HEK293T (cell line): ENCODE data around the gene TIA1.
"Not testable (repeated sequence)": the region's sequence is repeated elsewhere in the genome, so short reads cannot be mapped to it uniquely, and the experiment has no call there.

Experiments
- CTCF ChIA-PET: fragments of 350-600 bp; formaldehyde crosslinking; extraction: SDS; loops from one replicate; lab custom pipeline; 2021; ENCODE audit warnings: antibody characterized with exemption, inconsistent platforms; lab: Yijun Ruan, JAX
- POLR2A ChIA-PET: fragments of 350-600 bp; formaldehyde crosslinking; extraction: SDS; loops from one replicate; lab custom pipeline; 2020; ENCODE audit warnings: antibody characterized with exemption, inconsistent platforms; lab: Yijun Ruan, JAX
- DNase-seq: peaks from one replicate; pipeline ENCODE4 v3.0.0; 2012; ENCODE audit warnings: mixed read lengths; ENCODE audit errors: extremely low spot score
- ARNT ChIP-seq: fragments of 450-650 bp; IDR thresholded peaks from 2 replicates; pipeline ENCODE4 v1.6.1; 2017; ENCODE audit warnings: mild to moderate bottlenecking
- BHLHE40 ChIP-seq: fragments of 450-650 bp; IDR thresholded peaks from 2 replicates; pipeline ENCODE4 v1.6.1; 2016; ENCODE audit warnings: mild to moderate bottlenecking, moderate library complexity, borderline replicate concordance
- CTBP1 ChIP-seq: fragments of 450-650 bp; IDR thresholded peaks from 2 replicates; pipeline ENCODE4 v1.6.1; 2016; ENCODE audit warnings: borderline replicate concordance
- ELF4 ChIP-seq: fragments of 450-650 bp; IDR thresholded peaks from 2 replicates; pipeline ENCODE4 v1.6.1; 2017; ENCODE audit warnings: antibody characterized with exemption
- FOXA1 ChIP-seq: fragments of 450-650 bp; IDR thresholded peaks from 2 replicates; pipeline ENCODE4 v1.6.1; 2016; ENCODE audit warnings: mild to moderate bottlenecking
- FOXK2 ChIP-seq: fragments of 450-650 bp; IDR thresholded peaks from 2 replicates; pipeline ENCODE4 v1.6.1; 2016; ENCODE audit warnings: mild to moderate bottlenecking
- FOXM1 ChIP-seq: fragments of 450-650 bp; IDR thresholded peaks from 2 replicates; pipeline ENCODE4 v1.6.1; 2017; ENCODE audit warnings: mild to moderate bottlenecking, borderline replicate concordance
- HDGF ChIP-seq: fragments of 450-650 bp; IDR thresholded peaks from 2 replicates; pipeline ENCODE4 v1.6.1; 2017; ENCODE audit warnings: antibody characterized with exemption, borderline replicate concordance
- L3MBTL2 ChIP-seq: fragments of 450-650 bp; conservative IDR thresholded peaks from 2 replicates; pipeline ENCODE4 v1.6.1; 2016; ENCODE audit warnings: mild to moderate bottlenecking
- LEF1 ChIP-seq: fragments of 450-650 bp; IDR thresholded peaks from 2 replicates; pipeline ENCODE4 v1.6.1; 2017; ENCODE audit warnings: mild to moderate bottlenecking, borderline replicate concordance
- NFRKB ChIP-seq: fragments of 450-650 bp; IDR thresholded peaks from 2 replicates; pipeline ENCODE4 v1.6.1; 2016; ENCODE audit warnings: mild to moderate bottlenecking, moderate library complexity
- SP1 ChIP-seq: fragments of 450-650 bp; IDR thresholded peaks from 2 replicates; pipeline ENCODE4 v1.6.1; 2017
- SUZ12 ChIP-seq: fragments of 450-650 bp; IDR thresholded peaks from 2 replicates; pipeline ENCODE4 v1.6.1; 2016; ENCODE audit warnings: mild to moderate bottlenecking
- TARDBP ChIP-seq: fragments of 450-650 bp; IDR thresholded peaks from 2 replicates; pipeline ENCODE4 v1.6.1; 2016
- ZNF384 ChIP-seq: fragments of 450-650 bp; IDR thresholded peaks from 2 replicates; pipeline ENCODE4 v1.6.1; 2016
- TF ChIP-seq, protein P1 (sequence below): fragments of 450-650 bp; IDR thresholded peaks from 2 replicates; pipeline ENCODE4 v1.6.1; 2016

The TIA1 gene

DNA sequence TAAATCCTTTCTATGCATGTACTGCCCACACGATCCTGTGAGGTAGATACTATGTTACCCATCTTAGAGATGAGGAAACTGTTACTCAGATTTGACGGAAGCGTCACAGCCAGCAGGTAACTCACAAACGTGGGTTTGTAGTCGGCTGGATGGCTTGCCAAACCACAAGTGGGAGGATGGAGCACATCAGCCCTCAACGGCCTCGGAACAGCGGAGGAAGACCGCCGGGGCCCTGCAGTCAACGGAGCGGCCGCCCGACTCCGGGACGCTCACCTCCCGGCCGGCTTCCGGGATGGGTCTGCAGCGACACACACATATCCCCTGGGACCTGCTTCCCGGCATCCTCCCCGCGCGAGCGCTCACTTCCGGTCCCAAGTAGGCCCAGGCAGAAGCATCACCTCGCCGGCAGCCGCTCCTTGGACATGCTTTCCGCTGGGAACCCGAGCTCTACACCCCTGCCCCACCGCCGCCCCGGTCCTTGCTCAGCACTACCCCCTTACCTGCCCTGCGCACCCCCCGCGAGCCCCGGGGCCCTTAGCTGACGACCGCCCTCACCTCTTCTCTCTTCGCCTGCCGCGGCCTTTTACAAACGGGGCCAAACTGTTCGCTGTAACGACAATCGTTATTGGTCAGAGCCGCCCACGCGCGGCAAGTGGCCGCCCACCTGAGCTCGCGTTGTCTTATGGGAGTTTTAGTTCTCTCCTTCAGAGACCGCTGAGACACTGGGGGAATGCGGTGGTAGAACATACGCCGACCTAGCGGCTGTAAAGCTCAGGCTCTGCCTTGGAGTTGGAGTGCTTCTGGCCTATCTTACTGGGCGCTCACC lies 57.8 kb downstream of the TIA1 start, which contains the start of gene C2orf42:
Gene C2orf42 (minus strand): TSS at position 602 of the 826 bp plus-strand sequence. CDS start 9,034 bp downstream, outside the sequence.
- peak; percentile 84; the same call in 1 of the 2 replicates for TF ChIP-seq TARDBP
- TF ChIP-seq L3MBTL2: peak; percentile 84
- no peak for TF ChIP-seq FOXA1
- peak; percentile 95 for TF ChIP-seq ELF4
- TF ChIP-seq FOXK2: no peak
- TF ChIP-seq NFRKB: no peak
- TF ChIP-seq CTBP1: peak; percentile 81; the same call in 1 of the 2 replicates
- POLR2A ChIA-PET: interaction anchor here (0.6 to 2.3 kb wide), 32 partner anchors 9 to 297 kb away, joined by 3 to 20 read pairs (median 4); partner anchors contain the start of genes FAM136A, MXD1, PCYOX1 and SNRNP27
- DNase-seq: peak; percentile 94
- CTCF ChIA-PET: no interaction called here

DNA sequence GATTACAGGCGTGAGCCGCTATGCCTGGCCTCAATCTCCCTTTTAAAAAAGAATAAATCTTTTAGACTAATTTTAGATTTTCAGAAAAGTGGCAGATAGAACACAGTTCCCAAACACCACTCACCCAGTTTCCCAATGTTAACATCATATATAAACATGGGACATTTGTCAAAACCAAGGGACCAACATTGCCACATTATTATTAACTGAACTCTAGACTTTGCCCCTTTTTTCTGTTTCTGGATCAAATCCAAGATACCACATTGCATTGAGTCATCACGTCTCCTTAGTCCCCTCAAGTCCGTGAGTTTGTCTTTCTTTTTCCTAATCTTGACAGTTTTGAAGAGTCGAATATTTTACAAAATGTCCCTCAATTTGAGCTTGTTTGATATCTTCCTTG lies 60.0 kb downstream of the TIA1 start:
- no peak for TF ChIP-seq NFRKB
- no peak for TF ChIP-seq ELF4
- TF ChIP-seq CTBP1: no peak
- TF ChIP-seq FOXK2: no peak
- no peak for TF ChIP-seq HDGF
- no peak for TF ChIP-seq L3MBTL2
- DNase-seq: no peak
- ChIA-PET CTCF (no interaction called here), POLR2A (no interaction called here)

DNA sequence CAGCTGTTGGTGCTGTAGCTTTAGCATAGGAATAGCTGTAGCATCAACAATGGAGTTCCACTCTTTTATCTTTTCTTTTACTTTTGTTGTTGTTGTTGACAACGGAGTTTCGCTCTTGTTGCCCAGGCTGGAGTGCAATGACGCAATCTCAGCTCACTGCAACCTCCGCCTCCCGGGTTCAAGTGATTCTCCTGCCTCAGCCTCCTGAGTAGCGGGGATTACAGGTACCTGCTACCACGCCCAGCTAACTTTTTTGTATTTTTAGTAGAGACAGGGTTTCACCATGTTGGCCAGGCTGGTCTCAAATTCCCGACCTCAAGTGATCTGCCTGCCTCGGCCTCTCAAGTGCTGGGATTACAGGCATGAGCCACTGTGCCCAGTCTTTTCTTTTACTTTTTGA lies 61.3 kb downstream of the TIA1 start:
- DNase-seq, POLR2A ChIA-PET: not testable (repeated sequence)
- CTCF ChIA-PET: interaction anchor here (0.7 kb wide), 1 partner anchor 264 kb away, joined by 3 read pairs; no protein-coding TSS in a partner anchor

DNA sequence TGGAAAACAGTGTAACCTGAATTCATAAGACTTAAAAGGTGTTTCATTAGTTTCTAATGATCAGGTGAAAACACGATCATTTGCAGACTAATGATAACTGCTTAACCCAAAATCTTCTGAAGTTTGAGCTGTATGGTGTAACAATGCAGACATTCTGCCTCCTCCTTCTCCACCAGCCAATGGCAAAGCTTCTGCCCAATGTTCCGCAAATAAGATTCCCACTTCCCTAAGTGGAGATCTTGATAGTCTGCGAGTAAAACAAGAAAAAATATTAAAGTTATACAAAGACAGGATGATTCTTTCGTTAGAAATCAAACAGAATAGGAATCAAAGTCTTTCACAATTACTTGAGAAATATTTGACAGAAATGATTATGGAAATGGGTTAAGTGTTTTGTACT lies 65.7 kb downstream of the TIA1 start:
- POLR2A ChIA-PET: interaction anchor here (2.3 kb wide), 1 partner anchor 8 kb away, joined by 11 read pairs; the partner anchor contains the start of gene C2orf42
- no peak for TF ChIP-seq ZNF384
- no peak for TF ChIP-seq CTBP1
- no peak for TF ChIP-seq TARDBP
- TF ChIP-seq HDGF: no peak
- TF ChIP-seq FOXA1: no peak
- DNase-seq: no peak
- CTCF ChIA-PET: no interaction called here

DNA sequence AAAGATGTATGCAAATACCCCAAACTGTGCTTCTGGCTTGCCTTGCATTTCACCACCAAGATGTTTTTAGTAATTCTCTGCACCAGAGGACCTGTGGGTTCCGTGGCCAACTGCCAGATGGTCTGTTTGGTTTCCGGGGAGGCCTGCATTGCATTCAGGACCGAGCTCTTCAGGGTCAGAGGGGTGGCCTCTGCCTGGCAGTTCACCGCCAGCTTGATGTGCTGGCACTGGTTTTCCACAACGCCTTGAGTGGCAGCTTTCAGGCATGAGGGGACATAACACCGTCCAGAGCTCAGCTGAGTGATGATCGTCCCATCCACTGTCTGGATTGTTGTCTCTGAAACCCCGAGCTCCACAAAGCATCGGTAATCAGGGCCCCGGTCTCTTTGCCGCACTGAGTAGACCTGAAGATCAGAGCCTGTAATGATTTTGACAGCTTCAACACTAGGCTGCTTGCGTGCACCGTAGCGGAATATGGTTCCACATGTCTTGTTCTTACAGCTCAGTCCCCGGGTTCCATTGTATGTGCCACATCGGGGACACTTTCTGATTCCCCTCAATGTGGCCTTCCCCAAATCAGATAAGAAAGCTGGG lies 67.0 kb downstream of the TIA1 start:
- no peak for DNase-seq
- TF ChIP-seq ARNT (no peak), SP1 (no peak), ZNF384 (no peak), ELF4 (no peak), LEF1 (no peak), HDGF (no peak), FOXM1 (no peak), TARDBP (no peak), FOXA1 (no peak), CTBP1 (no peak), L3MBTL2 (no peak), BHLHE40 (no peak), FOXK2 (no peak), NFRKB (no peak), SUZ12 (no peak)
- TF ChIP-seq, protein P1, sequence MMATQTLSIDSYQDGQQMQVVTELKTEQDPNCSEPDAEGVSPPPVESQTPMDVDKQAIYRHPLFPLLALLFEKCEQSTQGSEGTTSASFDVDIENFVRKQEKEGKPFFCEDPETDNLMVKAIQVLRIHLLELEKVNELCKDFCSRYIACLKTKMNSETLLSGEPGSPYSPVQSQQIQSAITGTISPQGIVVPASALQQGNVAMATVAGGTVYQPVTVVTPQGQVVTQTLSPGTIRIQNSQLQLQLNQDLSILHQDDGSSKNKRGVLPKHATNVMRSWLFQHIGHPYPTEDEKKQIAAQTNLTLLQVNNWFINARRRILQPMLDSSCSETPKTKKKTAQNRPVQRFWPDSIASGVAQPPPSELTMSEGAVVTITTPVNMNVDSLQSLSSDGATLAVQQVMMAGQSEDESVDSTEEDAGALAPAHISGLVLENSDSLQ: no peak
- POLR2A ChIA-PET: interaction anchor here (2.3 kb wide), 1 partner anchor 10 kb away, joined by 11 read pairs; the partner anchor contains the start of gene C2orf42
- CTCF ChIA-PET: no interaction called here

DNA sequence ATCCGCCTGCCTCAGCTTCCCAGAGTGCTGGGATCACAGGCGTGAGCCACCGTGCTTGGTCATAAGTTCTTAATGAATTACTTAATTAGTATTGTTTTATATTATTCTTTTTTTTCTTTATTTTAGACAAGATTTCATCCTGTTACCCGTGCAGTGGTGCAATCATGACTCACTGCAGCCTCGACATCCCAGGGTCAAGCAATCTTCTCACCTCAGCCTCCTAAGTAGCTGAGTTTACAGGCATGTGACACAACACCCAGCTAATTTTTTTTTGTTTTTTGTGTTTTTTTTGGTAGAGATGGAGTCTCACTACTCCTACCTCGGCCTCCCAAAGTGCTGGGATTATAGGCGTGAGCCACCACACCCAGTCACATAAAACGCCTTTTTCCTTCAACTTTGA lies 74.9 kb downstream of the TIA1 start:
- CTCF ChIA-PET: no interaction called here
- POLR2A ChIA-PET: interaction anchor here (2.8 kb wide), 1 partner anchor 18 kb away, joined by 8 read pairs; the partner anchor contains the start of gene C2orf42

DNA sequence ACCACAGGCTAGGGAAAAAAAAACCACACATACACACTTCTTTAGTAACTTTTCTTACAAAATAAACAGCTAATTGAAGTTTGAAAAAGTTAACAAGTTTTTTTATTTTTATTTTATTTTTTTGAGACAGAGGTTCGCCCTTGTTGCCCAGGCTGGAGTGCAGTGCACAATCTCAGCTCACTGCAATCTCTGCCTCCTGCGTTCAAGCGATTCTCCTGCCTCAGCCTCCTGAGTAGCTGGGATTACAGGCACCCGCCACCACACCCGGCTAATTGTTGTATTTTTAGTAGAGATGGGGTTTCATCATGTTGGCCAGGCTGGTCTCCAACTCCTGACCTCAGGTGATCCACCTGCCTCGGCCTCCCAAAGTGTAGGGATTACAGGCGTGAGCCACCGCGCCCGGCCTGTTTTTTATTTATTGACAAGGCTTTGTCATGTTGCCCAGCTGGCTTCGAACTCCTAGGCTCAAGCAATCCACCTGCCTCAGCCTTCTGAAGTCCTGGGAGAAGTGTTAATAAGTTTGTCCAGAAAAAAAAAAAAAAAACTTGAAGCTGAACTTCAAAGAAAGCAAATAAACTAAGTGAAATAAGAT lies 78.7 kb downstream of the TIA1 start:
- DNase-seq, CTCF ChIA-PET, POLR2A ChIA-PET: not testable (repeated sequence)

More for the DNA sequence above, 74.9 kb downstream of the TIA1 start:
- DNase-seq: no peak
- TF ChIP-seq TARDBP (no peak), NFRKB (no peak), HDGF (no peak), BHLHE40 (no peak)
